H4 (cell line): ENCODE measurements around the gene CDK14. TPM values are rescaled to one million over a fixed set of nuclear protein-coding genes. Genes with fewer than 3 reads are reported as not detected.

Source experiments
- DNase-seq: peaks from one replicate; pipeline ENCODE4 v3.0.0-alpha.2; 2015; ENCODE audit warnings: low spot score
- total RNA-seq: library from RNA; depleted of rRNA; stranded (reverse); fragments of >200 nt; shearing (Covaris generic); gene quantifications from 2 replicates; pipeline ENCODE4 v1.2.3, GENCODE V29; 2014

Gene CDK14
- total RNA-seq, 1 experiment from 2014 or later = 14.0 TPM

DNA sequence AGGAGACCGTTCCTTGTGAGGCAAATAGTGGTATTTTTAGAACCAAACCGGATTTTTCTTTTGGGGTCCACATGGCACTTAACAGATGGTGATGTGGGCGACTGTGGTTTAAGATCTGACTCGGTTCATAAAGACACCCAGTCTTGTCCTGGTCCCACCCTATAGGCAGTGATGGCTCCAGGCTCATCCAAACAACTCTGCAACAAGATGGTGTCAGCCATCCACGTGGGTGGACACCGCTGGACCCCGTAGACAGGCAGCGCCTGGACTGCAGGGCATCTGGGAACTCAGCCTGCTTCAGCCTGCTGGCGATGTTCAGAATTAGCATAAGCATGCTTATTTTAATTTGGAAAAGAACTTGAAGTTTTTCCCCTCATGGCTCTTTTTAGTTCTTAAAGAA, 409.7 kb downstream of the CDK14 start:
- no peak for DNase-seq

DNA sequence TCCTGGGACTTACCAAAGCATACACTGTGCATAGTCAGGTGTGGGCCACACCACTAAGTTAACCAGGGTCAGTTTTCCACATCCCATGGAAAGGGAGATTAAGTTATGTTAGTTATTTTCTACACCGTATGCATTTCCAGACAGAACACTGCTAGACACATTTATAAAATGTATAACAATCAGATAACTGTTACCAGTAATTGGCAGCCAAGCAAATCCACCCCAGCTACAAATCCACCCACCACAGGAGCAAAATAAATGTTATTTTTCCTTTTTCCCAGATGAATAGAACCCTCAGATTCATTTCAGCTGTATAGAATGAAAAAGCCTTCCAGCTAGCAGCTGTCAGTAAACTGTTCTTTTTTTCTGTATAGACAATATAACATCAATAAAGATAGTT, 411.2 kb downstream of the CDK14 start:
- DNase-seq = no peak

DNA sequence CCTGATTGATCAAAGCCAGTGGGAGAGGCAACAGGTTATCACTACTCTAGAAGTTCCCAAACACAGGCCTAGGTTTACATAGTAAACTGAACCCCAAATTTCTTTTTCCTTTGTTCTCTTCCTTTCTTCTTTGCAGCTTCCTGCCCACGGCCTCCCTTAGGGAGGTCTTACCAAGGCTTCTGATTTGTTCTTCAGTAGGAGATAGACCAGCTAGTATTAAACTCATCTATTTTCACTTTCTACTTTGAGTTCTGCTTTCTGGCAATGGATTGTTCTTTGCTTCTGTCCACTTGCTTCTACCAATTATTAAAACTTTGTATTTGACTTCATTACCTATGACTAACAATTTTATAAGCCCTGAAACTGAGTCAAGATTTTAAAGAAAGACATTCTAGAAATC, 417.0 kb downstream of the CDK14 start:
- no peak for DNase-seq

DNA sequence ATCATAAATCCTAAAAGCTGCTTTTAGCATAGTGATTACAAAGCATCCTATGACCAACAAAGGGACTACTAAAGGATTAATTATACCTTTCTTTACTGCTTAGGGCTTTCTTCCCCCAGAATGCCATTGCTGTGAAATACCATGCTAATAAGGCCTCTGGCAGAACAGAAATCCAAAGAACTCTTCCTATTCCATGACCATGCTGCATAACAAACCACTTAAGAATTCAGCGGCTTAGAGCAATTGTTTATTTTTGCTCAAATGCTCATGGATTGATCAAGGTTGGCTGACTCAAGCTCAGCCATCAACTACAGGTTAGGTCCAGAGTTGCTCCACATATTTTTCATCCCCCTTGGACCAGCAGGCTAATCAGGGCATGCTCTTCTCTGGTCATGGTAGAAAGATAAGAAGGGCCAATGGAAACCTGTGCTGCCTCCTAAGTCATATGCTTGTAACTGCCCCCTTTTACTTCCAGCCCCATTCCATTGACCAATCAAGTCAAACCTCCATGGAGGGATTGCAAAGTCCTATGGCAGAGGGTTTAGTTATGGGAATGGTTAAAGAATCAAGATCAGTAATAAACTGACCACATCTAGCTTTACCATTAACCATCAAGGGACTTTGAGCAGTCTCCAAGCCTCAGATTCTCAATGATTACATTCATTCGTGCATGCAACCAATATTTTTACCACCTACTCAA, 423.7 kb downstream of the CDK14 start:
- no peak for DNase-seq

DNA sequence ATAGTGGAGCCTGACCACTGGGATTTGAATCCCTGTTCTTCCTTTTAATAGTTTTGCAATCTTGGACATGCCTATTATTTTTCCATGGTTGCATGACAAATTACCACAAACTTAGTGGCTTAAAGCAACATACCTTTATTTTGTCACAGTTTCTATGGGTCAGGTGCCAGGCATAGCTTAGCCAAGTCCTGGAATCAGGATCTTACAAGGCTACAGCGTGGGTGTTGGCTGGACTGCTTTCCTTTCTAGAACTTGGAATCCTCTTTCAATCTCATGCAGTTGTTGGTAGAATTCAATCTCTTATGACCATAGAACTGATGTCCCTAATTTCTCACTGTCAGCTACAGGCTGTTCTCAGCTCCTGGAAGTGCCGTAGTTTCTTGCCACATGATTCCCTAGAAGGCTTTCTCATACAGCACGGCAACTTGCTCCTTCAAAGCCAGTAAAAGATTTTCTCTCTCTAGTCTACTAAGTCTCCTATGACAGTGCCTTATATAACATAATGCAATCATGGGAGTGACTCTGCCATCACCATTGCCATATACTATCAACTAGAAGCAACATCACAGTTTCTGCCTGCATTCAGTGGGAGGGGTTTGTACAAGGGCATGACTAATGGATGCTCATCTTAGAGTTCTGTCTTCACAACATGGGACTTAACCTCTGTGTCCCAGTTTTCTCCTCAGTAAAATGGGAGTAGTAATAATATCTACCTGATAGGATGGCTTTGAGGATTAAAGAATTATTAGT, 424.7 kb downstream of the CDK14 start:
- DNase-seq = no peak

DNA sequence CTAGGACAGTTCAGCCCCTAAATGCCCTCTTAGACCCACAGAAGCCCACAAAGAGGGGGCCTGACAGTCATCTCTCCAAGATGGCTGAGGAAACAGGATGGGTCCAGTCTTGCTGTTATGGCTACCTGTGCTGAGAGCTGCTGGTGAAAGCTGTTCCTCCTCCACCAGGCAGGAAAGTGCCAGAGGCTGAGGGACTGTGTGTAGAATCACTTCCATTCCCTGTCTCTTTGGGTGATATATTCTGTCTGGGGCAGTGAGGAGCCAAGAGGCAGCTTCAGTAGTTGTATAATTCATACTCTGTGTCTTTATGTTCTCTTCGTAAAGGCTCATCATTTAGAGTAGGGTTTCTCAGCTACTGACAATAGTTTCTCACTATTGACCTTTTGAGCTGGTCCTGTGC, 425.8 kb downstream of the CDK14 start:
- no peak for DNase-seq

DNA sequence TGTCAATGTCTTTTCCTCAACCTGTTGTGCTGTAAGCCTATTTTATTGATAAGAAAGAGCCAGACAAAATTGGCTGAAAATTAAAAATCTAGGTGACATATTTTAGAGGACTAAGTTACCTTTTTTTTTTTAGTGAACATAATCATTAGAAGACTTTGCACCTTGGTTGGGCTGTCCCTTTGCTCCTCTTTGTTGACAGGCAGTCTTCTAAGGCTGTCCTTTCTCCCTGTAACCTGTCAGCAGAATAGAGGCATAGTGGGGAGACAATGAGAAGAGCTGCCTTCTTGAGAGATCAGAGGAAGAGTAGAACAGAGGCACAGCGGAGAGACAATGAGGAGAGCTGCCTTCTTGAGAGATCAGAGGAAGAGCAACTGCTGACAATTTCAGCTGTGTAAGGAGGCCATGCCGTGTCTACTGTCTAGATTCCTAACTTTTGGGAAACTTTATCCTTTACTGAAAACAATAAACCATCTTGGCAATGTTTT, 429.8 kb downstream of the CDK14 start:
- DNase-seq = no peak

DNA sequence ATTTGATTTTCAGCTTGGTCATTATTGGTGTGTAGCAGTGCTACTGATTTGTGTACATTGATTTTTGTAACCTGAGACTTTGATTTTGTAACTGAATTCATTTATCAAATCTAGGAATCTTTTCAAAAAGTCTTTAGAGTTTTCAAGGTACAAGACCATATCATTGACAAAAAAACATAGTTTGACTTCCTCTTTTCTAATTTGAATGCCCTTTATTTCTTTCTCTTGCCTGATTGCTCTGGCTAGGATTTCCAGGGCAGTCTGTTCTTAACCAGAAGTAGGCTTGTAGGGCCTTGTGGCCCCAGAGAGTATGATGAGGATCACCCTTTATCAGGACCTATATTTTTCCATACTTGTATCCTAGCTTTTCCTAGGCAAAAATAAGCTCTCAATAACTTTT, 433.6 kb downstream of the CDK14 start:
- DNase-seq = no peak

DNA sequence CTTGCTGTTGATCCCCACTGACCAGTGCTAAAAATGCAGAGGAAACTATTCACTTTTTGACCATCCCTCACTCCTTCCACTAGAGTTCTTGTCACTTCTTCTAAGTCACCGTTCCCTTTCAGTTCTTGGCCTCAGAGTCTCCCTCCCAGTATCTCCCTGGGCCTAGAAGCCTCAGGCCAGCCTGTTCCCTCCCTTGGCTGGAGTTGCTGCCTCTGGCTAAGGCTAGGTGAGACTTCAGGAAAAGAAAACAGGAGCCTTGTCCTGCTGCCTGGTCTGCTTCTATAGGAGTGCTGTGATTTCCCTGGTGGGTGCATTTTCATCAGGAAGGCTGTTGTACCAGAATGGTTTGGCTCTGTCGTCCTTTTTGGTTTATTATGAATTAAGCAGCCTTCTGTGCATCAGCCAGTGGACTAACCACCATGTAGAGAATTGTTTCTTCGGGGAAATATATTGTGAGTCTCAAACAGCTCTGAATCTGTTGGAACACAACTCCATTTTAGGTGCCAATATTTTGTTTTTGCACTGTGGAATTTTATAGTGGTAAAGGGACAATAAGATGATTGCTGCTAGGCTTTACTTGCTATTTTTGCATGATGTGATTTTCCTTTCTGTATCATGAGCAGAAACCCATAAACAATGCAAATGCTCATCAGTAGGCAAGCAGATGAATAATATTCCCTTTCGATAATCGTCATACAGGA, 434.7 kb downstream of the CDK14 start:
- DNase-seq = no peak

DNA sequence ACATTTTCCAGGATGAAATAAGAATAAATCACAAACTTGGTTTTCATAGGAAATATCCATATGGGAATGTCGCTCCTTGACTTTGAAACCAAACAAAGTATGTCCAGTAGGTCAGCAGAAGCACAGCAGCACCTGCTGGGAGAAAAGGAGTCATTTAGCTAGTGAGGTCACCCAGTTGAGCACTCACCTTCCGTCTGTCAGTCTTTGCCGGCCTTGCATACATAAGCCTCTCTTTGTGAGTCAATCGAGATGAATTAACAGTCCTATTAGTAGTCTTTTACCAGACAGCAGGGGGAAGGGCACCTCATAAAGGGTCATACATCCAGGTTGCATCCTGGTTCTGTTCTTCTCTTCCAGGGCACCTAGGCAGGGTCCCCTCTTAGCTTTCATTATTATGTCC, 435.6 kb downstream of the CDK14 start:
- DNase-seq = no peak

DNA sequence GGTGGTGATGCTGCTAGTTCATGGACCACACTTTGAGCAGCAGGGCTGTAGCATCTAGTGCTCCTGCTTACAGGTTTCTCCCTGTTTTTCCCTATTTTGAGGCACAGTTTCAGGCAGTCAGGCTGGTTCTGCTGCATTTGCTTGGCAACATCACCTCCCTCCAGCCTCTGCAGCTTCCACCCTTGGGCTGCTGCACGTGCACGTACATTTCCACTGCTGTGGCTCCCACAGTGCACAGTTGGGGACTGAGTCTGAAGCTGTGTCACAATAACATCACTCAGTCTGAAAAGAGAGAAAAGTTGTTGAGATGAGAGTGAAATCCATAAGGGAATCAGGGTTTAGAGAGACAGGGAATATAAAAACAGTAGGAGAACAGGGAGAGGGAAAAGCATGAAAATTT, 437.5 kb downstream of the CDK14 start:
- no peak for DNase-seq

DNA sequence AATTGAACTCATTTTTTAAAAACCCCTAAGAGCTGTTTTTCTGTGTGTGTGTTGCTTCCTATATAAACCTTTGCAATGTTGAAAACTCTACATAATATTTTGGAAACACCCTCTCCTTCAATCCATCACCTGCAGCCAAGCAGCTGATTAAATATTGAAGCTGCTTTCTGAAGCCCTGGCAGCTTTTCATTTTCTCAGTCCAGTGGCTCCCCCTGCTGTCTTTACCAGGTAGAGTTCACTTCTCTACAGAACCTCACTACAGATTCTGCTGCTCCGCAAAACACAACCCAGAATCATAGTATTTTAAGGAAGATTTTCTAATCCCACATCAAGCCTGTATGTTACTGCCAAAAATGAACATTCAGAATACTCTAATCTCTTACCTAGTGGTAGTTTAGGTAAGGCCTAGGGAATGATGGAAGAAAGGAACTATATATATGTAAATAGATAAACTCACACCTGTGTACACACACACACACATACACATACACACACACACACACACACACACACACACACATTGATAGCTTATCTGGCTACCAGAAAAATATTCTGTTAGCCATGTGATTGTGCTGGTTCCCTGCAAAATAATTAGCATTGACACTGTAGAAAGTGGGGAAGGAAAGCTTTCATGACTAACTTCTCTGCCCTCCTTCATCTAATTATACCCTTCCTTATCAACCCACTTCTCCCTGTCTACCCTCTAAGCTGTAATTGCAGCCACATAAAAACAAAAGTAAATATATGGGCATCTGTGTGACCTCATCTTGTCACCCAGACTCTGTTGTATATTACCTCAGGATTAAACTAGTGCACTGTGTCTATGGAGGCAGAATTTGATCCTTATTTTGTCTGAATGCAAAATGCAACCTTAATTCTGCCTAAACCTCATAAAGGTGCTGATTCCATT, 438.6 kb downstream of the CDK14 start:
- peak; percentile 35 for DNase-seq

DNA sequence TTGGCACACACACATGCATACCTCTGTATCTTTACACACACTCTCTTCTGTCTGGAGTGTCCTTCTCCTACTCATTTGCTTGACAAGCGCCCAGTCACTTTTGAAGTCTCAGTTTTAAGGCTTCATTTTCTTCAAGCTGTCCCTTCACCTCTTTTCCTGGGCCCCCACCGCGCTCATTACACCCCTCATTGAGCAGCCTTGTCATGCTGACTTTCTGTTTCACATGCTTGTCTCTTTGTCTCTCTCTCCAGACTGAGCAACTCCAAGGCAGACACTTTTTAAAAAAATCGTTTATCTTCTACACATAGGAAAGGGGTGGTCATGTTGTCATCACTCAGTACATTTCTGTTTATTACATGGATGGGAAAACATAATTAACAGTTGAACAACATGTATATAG, 442.9 kb downstream of the CDK14 start:
- no peak for DNase-seq

DNA sequence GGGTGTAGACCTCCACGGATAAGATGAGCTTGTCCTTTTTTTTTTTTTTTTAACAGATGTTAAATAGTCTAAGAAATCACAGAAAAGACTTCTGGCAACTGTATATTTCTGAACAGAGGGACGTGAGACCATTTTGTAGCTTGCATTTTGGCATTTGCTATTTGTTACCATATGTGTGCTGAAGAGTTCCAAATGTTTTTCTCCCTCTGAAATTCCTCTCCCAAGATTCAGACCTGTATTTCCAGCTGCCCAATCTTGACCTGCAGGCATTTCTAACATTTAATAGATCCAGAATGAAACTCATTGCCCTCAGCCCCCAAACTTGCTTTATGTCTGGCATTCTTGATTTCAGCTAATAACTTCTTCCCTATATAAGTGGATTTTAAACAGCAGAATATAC, 445.0 kb downstream of the CDK14 start:
- no peak for DNase-seq

DNA sequence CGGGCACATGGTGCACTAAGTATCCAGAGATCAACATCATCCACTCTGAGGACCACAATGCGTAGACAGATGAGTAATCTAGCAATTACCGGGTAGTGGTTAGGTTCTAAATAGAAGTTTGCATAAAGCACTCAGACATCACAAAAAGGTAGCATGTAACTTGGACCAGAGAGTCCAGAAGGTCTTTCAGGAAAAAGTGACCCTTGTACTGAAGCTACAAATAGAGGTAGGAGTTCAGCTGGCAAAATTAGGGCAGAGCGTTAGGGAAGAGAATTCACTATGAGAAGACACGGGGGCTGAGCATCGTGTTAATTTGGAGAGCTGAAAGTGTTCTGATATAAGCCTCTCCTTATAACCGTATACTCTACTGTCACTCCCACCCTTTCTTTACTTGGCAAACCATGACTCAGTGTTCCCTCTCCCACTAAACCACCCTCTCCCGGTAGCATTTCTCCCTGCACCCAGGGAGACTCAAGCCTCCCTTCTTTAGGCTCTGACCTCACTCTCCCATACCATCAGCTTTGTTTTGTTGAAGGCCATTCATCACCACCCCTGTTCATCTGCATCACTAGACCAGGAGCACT, 445.9 kb downstream of the CDK14 start:
- no peak for DNase-seq

DNA sequence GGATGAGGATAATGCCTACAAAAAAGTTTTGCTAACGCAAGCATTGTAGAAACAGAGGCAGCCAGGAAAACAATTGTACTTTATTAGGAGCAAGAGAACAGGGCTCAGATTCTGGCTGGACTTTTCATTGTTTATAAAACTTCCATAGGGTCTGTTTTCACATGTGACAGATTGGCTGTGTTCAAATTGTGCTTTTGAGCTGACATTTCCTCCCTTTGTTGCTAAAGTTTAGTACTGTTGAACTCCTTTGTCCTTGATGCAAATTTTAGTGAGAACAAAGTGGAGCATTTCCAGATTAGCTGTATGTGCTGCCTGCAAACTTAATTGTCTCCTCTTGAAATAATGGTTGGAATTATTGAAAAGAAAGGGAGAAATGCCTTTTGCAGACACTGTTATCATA, 447.1 kb downstream of the CDK14 start:
- DNase-seq = no peak

DNA sequence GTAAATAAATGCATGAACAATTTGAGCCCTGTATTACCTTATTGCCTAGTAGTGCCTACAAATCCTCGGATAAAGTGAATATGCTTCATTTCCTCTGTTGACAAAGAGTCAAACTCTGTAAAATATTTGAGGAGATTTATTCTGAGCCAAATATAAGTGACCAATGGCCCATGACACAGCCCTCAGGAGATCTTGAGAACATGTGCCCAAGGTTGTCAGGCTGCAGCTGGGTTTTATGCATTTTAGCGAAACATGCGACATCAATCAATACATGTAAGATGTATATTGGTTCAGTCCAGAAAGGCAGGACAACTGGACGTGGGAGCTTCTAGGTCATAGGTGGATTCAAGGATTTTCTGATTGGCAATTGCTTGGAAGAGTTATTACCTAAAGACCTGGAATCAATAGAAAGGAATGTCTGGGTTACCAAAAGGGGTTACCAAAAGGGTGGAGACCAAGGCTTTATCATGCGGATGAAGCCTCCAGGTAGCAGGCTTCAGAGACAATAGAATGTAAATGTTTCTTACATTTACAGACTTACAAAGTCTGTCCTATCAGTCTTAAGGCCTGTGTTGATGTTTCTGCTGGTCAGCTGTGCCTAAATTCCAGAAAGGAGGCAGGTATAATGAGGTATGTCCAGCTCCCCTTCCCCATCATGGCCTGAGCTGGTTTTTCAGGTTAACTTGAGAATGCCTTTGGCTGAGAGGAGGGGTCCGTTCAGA, 448.0 kb downstream of the CDK14 start:
- no peak for DNase-seq

DNA sequence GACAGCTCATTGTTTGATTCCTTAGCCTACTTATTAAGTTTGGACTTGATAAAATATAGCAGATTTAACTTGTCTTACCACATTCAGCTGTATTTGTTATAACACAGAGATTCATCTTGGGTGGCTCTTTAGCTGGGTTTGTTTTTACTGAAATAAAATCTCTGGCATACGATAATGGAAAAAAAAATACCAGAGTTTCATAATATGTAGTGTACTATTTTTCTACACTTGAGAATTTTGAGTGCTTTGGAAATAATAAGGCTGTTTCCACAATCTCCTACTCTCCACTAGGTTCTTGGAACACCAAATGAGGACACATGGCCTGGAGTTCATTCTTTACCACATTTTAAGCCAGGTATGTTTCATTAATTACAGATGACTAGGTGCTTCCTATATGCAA, 449.5 kb downstream of the CDK14 start:
- DNase-seq = no peak

DNA sequence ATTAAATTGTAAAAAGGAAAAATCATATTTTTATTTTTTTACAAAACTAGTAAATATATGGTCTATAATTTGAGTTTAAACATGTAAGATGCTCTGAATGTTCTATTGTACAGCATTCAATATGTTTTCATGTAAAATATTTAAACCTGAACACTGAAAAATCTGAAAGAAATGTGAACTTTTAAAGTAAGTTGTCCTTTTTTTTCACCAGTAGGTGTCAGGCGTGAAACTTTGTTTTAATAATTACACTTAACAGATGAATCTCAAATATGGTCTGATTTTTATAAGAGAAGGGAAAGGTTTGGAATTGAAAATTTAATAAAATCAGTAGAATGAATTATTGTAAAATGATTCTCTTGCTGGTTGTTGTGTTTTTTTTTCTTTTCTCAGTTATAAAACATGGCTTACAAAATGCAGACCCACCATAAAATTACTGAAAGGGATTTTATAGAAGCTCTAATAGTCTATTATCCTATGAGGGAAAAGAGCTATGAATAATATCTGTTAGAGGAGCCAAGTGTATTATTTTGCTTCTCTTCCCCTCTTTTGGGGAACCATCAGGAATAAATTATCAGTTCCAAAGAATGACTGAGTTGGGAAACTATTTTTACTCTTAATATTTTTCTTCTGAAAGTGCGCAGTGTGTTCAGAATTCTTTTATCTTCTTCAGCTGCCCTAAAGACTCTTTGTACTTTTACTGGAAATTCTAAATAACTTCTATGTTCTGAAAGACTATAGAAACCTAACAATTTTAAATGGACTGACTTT, 450.4 kb downstream of the CDK14 start:
- no peak for DNase-seq

DNA sequence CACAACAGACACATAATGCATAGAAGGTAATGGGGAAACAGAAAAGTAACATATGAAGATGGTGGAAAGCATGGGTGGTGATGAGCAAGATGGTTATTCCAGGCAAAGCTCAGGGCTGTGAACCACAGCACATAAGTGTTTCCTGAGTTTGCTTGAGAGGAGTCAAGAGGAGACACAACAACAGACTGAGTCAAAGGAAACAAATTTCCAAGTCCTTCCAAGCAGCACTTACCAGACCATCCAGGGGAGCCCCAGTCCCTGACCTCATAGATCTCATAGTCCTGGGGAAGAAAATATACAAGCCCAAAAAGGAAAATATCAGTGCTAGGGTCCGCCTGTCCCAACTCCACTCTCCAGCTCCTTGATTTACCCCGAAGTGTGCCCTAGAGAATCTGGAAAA, 451.5 kb downstream of the CDK14 start:
- DNase-seq = no peak
